ENCODE results near the gene KDM2A. TPM values are rescaled to one million over a fixed set of nuclear protein-coding genes. Genes with fewer than 3 reads are reported as not detected.
A peak's percentile ranks its signal among the peaks of the same experiment; 100 is the strongest.
"Not testable (repeated sequence)": the region's sequence is repeated elsewhere in the genome, so short reads cannot be mapped to it uniquely, and the experiment has no call there.

The KDM2A gene
- total and polyA plus RNA-seq, 2 donors (not counting 1 experiment from before 2014, with no cell fraction given), result 132 to 229 TPM

DNA sequence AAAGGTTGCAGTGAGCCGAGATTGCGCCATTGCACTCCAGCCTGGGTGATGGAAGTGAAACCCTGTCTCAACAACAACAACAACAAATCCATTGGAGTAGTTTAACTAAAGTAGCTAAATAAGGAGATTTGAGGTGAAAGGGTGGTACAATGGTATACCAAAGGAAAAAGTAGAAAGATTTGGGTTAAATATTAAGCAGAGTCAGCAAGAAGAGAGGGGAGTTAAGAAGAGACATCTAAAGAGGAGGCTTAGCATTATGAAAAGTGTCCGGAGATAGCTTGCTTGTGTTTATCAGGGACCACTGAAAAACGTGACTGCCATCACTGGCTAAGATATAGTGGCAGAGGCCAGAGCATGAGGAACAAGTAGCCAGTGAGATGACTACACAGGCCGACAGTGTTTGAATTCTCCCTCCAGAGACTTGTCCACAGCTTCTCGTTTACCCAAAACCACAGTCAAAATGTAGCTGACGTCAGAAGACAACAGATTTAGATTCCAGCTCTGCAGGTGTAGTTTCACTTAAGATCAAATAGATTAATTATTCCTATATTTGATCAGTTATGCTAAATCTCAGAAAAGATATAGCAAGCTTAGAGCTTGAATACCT, 114.6 kb downstream of the KDM2A start:
- TF ChIP-seq, protein P1, sequence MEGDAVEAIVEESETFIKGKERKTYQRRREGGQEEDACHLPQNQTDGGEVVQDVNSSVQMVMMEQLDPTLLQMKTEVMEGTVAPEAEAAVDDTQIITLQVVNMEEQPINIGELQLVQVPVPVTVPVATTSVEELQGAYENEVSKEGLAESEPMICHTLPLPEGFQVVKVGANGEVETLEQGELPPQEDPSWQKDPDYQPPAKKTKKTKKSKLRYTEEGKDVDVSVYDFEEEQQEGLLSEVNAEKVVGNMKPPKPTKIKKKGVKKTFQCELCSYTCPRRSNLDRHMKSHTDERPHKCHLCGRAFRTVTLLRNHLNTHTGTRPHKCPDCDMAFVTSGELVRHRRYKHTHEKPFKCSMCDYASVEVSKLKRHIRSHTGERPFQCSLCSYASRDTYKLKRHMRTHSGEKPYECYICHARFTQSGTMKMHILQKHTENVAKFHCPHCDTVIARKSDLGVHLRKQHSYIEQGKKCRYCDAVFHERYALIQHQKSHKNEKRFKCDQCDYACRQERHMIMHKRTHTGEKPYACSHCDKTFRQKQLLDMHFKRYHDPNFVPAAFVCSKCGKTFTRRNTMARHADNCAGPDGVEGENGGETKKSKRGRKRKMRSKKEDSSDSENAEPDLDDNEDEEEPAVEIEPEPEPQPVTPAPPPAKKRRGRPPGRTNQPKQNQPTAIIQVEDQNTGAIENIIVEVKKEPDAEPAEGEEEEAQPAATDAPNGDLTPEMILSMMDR (IDR thresholded peaks at IDR 0.05), result no peak
- no peak for TF ChIP-seq EZH2 (IDR thresholded peaks at IDR 0.05; ENCODE audit: borderline replicate concordance, insufficient read depth, low read depth, low read length, poor library complexity, severe bottlenecking)
- ATAC-seq (ENCODE audit: low read depth) (peak; percentile 62), DNase-seq (no peak)
- H2AFZ ChIP-seq (ENCODE audit: insufficient read depth, low read depth, low read length, poor library complexity, severe bottlenecking), result no peak overlapping the region
- no peaks in the 10 kb centered on the region for H3K9me3 ChIP-seq (ENCODE audit: control extremely low read depth in 1 of 3, control insufficient read depth in 2 of 3, insufficient read depth in 1 of 3, low read length in 2 of 3)
- H3K4me1 ChIP-seq (ENCODE audit: control insufficient read depth in 2 of 2, insufficient read depth in 2 of 2, low read length in 2 of 2), result peaks cover 0 to 4% of the 10 kb centered on the region in 2 donors
- CTCF ChIA-PET, result interaction anchor here (0.8 to 1.6 kb wide), 3 partner anchors 29 to 153 kb away, joined by 3 read pairs; no protein-coding TSS in a partner anchor
- Mint-ChIP-seq H3K27ac (peak overlapping the region; percentile 8), H3K27me3 (no peaks in the 10 kb centered on the region), H3K4me3 (no peak overlapping the region), H3K4me1 (peaks cover 11% of the 10 kb centered on the region), H3K9me3 (ENCODE audit: insufficient read depth) (no peaks in the 10 kb centered on the region)
- H3K4me2 ChIP-seq (replicated peaks; ENCODE audit: low read depth, low read length, poor library complexity, severe bottlenecking), result no peak overlapping the region
- no peaks in the 10 kb centered on the region for H3K27me3 ChIP-seq (replicated peaks in 1 of 4; ENCODE audit: control extremely low read depth in 1 of 4, control insufficient read depth in 3 of 4, insufficient read depth in 4 of 4, low read length in 3 of 4)
- POLR2A ChIA-PET, result interaction anchor here (0.6 kb wide), 2 partner anchors 94 to 112 kb away, joined by 3 read pairs; no protein-coding TSS in a partner anchor
- 51% methylated on average over 3 of the region's 7 CpGs for WGBS (ENCODE audit: insufficient coverage)
- intact Hi-C loops (cut with micrococcal nuclease), result no loop called here
- H3K4me3 ChIP-seq (ENCODE audit: control extremely low read depth in 1 of 5, extremely low read depth in 1 of 5, insufficient read depth in 1 of 5, low read depth in 2 of 5, low read length in 4 of 5), result no peak overlapping the region
- H3K79me2 ChIP-seq (ENCODE audit: control insufficient read depth, insufficient read depth, low read length), result peaks cover 6% of the 10 kb centered on the region
- H4K20me1 ChIP-seq (ENCODE audit: control insufficient read depth, insufficient read depth, low read length, poor library complexity, severe bottlenecking), result no peaks in the 10 kb centered on the region
- H3K27ac ChIP-seq (ENCODE audit: low read length in 2 of 2), result no peak overlapping the region
- no peak overlapping the region for H3K9ac ChIP-seq (ENCODE audit: low read length)
- H3K36me3 ChIP-seq (replicated peaks in 1 of 2; ENCODE audit: control extremely low read depth in 1 of 2, control insufficient read depth in 1 of 2, extremely low read depth in 1 of 2, insufficient read depth in 2 of 2, low read length in 1 of 2), result peaks cover 3 to 33% of the 10 kb centered on the region in 2 experiments

DNA sequence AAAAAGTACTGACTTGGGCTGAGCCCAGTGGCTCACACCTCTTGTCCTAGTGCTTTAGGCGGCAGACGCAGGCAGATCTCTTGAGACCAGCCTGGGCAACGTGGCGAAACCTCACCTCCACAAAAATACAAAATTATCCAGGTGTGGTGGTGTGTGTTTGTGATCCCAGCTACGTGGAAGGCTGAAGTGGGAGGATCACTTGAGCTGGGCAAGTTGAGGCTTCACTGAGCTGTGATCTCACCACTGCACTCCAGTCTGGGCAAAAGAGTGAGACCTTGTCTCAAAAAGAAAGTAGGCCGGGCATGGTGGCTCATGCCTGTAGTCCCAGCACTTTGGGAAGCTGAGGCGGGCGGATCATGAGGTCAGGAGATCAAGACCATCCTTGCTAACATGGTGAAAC, 115.5 kb downstream of the KDM2A start:
- H3K4me3 ChIP-seq (ENCODE audit: control extremely low read depth in 1 of 5, extremely low read depth in 1 of 5, insufficient read depth in 1 of 5, low read depth in 2 of 5, low read length in 4 of 5); H3K9me3 Mint-ChIP-seq (ENCODE audit: insufficient read depth); H3K9ac ChIP-seq (ENCODE audit: low read length); H3K4me3 Mint-ChIP-seq; H4K20me1 ChIP-seq (ENCODE audit: control insufficient read depth, insufficient read depth, low read length, poor library complexity, severe bottlenecking); H3K4me2 ChIP-seq (replicated peaks; ENCODE audit: low read depth, low read length, poor library complexity, severe bottlenecking); H3K27me3 ChIP-seq (replicated peaks in 1 of 4; ENCODE audit: control extremely low read depth in 1 of 4, control insufficient read depth in 3 of 4, insufficient read depth in 4 of 4, low read length in 3 of 4); ATAC-seq (ENCODE audit: low read depth); H3K79me2 ChIP-seq (ENCODE audit: control insufficient read depth, insufficient read depth, low read length); H3K27ac ChIP-seq (ENCODE audit: low read length in 2 of 2); intact Hi-C loops (cut with micrococcal nuclease); H2AFZ ChIP-seq (ENCODE audit: insufficient read depth, low read depth, low read length, poor library complexity, severe bottlenecking); DNase-seq; H3K9me3 ChIP-seq (ENCODE audit: control extremely low read depth in 1 of 3, control insufficient read depth in 2 of 3, insufficient read depth in 1 of 3, low read length in 2 of 3); H3K27me3 Mint-ChIP-seq: not testable (repeated sequence)
- Histone ChIP-seq H3K36me3 (replicated peaks in 1 of 2; ENCODE audit: control extremely low read depth in 1 of 2, control insufficient read depth in 1 of 2, extremely low read depth in 1 of 2, insufficient read depth in 2 of 2, low read length in 1 of 2) (peaks cover 3 to 26% of the 10 kb centered on the region in 2 experiments), H3K4me1 (ENCODE audit: control insufficient read depth in 2 of 2, insufficient read depth in 2 of 2, low read length in 2 of 2) (peaks cover 8 to 12% of the 10 kb centered on the region in 2 donors)
- ChIA-PET POLR2A (interaction anchor here (0.6 kb wide), 1 partner anchor 62 kb away, joined by 3 read pairs; no protein-coding TSS in a partner anchor), CTCF (interaction anchor here (0.6 to 1.6 kb wide), 3 partner anchors 22 to 154 kb away, joined by 3 to 4 read pairs (median 3); no protein-coding TSS in a partner anchor)
- WGBS (ENCODE audit: insufficient coverage), result 92% methylated on average over 4 of the region's 8 CpGs
- Mint-ChIP-seq H3K4me1 (peaks cover 20% of the 10 kb centered on the region), H3K27ac (peak overlapping the region; percentile 35)

Data from B cell (primary cell).